ACHN (cell line): ENCODE data around the gene GPR39.

Experiments
- DNase-seq: peaks from one replicate; pipeline ENCODE4 v3.0.0-alpha.2; 2015
- in situ Hi-C: cut with HindIII; loops from 2 replicates; pipeline ENCODE4 v1.10.0; 2017; ENCODE audit warnings: low sequenced_read_pairs, low pct_ligation_motif_present, low pct_unique_long_range_greater_than_20kb

GPR39 gene

DNA sequence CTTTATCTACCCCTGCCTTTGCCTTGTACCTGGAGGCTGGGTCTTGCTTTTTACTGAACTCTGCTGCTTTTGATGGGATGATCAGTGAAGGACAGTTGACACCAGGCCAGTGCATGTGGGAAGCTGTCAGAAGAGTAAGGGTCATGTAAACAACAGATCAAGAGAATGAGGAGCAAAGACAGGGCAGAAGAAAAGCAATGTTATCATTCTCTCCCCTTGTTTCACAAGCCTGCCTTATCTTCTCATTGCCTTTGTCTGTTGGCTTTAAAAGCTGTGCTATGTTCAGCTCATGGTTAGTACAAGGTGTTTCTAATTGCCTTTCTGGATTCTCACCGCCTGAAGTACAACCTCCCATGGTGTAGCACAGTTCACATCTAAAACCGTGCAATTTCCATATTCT is 225.8 kb downstream of the GPR39 start:
- in situ Hi-C loops = no loop called here
- no peak for DNase-seq

DNA sequence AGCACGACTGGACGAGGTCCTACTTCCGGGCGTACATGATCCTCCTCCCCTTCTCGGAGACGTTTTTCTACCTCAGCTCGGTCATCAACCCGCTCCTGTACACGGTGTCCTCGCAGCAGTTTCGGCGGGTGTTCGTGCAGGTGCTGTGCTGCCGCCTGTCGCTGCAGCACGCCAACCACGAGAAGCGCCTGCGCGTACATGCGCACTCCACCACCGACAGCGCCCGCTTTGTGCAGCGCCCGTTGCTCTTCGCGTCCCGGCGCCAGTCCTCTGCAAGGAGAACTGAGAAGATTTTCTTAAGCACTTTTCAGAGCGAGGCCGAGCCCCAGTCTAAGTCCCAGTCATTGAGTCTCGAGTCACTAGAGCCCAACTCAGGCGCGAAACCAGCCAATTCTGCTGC is 228.6 kb downstream of the GPR39 start:
- in situ Hi-C loops = no loop called here

DNA sequence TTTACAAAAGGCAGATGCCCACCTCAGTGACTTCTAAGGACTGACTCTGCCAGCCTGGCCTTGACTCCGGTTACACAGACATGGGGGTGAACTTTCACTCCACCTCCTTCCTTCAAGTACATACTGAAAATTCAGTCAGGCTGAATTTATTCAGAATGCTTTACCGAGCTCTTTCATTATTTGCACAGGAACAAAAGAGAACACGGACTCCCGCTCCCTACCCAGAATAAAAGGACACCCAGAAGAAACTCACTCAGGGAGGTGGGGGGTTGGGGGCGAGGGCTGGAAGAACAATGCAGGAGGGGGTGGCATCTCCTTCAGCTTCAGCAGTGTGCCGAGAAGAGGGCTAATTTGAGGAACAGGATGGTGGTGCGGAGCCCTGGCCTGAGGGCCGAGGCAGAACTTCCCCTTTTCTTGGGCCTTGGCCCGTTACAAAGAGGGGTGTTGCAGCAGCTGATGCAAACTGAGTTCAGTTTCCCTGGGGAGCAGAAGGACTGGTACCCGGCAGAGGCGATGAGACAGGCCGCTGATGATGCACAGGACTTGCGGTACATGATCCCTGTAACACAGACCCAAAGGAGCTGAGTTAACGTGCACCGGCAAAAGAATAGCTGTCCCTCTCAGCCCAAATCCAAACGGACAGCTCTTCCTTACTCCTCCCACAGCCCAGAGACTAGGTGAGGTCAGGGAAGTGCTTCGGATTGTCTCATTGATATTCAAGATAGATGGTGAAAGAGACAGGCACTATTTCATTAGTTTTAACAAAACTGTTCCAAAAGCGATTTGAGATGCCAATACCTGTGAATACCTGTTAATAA is 229.3 kb downstream of the GPR39 start:
- no peak for DNase-seq
- in situ Hi-C loops = no loop called here

More for the DNA sequence above, 228.6 kb downstream of the GPR39 start:
- DNase-seq = no peak

DNA sequence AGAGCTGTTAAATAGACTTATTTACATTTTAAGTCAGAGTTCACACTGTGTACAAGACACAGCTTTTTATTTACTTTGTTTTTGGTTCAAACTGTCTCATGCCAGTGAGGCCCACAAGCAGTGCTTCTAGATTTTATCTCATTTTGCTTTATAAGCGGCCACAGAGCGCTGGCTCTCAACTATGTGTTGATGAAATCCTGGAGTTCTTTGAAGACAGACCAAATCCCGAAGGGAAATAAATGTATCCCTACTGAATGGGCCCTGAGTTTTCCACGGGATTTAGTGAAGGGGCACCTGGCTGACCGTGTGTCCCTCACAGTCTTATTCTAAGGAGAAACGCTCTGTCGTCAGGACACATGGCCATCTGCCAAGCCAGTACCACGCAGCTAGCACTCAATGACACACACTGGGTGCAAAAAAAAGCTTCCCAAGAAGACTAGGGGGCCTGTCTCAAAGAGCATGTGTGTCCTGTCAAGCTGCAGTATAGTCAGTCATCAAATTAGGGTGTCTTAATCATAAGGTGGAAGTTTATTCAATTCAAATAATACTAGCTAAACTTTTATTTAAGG is 230.0 kb downstream of the GPR39 start:
- in situ Hi-C loops = no loop called here
- DNase-seq = no peak

DNA sequence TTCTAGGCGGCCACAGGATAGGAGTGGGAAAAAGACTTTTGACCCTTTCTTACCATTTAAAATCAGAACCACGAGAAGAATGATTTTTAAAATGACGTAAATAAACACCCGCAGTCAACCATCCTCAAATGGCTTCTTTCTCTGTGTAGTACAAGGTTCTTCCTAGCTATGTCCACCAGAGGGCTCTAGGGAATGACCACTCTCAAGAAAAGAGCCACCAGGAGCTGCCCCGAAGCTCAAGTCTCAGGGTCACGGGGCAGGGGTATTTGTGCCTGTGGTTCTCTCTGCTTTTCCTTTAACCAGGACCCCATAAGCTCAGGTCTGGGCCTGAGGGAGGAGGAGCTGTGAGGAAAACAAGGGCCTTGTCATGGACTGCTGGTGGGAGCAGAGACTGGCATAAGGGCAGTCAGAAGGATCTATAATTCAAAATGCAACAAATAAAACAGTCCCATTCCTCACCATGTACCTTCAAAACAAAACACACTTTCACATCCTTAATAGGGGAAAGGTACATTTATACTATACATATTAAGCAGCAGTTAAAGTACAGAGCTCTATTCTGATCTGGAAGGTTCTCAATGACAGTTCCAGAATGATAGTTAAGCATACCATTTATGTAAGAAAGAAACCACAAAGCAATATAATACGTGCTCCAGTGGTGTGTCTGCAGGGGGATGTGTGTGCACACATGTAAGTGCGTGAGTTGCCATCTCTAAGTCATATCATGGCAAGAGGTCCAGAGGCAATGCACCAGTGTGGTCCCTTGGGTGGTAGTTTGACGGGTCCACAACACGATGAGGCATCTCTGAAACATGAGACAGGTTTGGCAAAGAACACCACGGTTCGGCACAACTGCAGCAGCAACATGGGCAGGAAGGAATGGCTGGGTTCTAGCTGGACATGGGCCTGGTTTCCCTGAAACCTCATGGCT is 234.8 kb downstream of the GPR39 start:
- in situ Hi-C loops = no loop called here
- DNase-seq = peak; percentile 53

DNA sequence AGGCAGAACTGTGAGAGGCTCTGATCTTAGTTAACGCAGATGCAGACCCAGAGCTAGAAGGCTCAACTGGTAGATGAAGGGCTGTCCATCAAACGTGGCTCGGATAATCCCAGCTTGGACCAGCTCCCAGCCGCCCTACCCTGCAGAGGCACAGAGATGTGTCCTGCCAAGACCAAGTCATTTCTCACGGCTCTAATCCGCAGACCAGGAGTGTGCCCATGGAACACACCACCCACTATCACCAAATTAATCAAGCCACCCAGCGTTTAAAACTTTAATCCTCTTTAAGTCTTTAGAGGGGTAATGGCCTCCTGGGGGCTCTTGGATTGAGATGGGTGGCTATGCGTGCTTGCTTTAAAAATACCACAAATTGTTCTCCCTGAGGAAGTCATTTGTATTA is 235.9 kb downstream of the GPR39 start:
- in situ Hi-C loops = no loop called here

DNA sequence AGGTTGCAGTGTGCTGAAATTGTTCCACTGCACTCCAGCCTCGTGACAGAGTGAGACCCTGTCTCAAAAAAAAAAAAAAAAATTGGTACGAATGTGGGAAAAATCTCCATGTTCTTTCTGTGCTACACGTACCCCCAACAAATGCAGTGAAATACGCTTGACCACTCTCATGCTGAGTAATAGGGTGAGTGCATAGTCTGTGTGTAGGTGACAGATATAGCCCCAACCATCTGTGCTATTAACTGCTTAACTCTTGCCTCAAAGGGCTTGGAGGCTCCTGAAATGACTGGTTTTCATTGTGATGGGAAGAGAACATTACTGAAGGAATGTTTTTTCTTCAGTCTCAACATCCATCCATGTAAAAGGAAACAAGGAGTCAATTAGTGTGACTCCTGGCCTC is 237.7 kb downstream of the GPR39 start:
- in situ Hi-C loops = no loop called here
- DNase-seq = no peak

More for the DNA sequence above, 235.9 kb downstream of the GPR39 start:
- DNase-seq = no peak

DNA sequence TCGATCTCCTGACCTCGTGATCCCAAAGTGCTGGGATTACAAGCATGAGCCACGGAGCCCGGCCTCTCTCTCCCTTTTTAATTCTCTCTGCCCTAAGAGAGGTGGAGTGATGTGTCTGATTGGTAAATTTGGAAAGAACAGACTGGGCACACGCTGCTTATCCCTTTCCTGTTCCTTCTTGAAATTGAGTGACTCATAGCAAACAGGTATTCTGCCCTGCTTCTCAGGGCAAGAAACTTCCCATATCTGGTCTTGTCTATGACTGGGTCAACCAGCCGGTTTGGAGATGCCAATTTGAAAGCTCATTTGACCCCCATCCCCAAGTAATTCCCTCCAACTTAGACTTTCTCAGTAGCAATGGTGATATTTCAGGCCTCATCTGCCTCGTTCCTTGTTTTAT is 238.4 kb downstream of the GPR39 start:
- DNase-seq = no peak

DNA sequence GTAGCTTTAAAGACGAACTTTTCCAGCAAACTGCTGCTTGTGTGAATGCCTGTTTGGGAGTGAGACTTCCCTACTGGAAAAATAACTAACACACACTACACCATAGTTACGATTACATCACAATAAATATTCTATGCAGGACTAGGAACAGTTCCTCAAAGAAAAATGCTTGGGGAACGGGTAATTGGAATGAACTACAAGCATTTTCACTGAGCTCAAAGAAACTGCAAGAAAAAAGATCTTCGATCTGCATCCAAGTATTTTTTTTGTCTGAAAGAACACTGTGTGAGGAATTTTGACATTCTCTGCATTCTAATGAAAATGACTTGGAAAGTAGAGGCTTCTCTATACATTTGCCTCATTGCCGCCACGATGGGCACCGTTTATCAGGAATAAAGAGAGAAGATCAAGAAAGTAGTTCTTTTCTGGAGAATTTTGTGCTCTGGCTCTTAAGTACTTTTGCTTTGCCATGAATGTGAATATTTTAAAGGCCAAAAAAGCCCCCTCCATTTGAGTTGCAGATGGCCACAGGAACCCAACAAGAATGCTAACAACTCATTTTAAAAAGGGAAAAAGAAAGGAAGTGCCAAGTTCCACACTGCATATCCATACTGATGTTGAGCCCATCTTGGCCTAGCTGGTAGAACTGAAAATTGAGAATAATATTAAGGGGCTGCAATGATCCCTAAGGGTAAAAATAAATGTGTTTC is 239.8 kb downstream of the GPR39 start:
- in situ Hi-C loops = no loop called here
- no peak for DNase-seq

More for the DNA sequence above, 238.4 kb downstream of the GPR39 start:
- in situ Hi-C loops = no loop called here

DNA sequence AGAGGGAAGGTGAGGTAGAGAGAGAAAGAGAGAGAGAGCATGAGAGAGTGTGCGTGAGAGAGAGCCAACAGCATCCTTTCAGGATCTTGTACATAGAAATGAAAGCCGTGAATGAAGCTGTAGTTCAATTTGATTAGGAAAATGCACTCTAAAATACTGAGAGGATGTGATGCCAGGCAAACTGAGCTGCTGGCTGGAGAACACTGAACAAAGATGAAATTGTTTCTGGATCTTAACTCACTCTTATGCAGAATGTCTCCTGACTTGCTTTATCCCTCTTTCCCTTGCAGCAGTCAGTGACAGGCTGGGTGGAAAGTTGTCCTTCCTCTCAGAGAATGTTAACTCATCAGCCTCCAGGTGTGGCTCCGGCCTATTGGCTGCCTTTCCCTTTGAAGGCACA is 242.7 kb downstream of the GPR39 start:
- in situ Hi-C loops = no loop called here
- no peak for DNase-seq

DNA sequence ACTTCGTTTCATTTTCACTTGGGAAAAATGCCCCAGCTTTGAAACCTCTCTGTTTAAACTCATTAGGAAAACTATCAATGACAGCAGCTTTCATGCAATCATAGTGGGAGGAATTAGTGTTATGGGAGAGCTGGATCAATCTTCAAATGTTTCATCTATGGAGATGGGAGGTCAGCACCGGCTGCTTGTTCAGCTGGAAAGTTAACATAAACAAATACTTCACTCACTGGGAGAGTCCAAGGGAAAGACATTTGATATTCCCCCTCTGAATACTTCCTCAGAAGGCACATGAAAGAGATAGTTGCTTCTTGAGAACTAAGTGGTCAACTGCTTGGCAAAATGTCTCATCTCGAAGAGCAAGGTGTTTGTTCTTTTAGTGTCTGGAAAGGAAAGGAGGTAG is 246.1 kb downstream of the GPR39 start:
- DNase-seq = no peak
- in situ Hi-C loops = no loop called here

DNA sequence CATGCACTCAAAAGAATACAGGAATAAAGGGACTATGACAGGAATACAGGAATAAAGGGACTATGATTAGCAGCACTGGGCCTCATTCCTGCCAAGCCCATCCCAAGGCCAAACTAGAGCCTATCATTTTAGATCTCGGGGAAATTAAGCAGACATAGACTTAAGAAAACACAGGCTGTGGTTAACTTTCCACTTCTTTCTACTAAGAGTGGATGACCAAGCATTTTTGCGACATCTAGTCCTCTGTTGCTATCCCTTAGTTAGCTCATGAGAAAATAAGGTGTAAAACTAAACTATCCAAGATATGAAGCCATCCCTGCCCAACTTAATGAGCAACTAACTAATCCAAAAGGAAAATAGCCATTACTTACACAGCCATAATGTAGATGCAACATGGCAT is 247.5 kb downstream of the GPR39 start:
- DNase-seq = no peak
- in situ Hi-C loops = no loop called here

DNA sequence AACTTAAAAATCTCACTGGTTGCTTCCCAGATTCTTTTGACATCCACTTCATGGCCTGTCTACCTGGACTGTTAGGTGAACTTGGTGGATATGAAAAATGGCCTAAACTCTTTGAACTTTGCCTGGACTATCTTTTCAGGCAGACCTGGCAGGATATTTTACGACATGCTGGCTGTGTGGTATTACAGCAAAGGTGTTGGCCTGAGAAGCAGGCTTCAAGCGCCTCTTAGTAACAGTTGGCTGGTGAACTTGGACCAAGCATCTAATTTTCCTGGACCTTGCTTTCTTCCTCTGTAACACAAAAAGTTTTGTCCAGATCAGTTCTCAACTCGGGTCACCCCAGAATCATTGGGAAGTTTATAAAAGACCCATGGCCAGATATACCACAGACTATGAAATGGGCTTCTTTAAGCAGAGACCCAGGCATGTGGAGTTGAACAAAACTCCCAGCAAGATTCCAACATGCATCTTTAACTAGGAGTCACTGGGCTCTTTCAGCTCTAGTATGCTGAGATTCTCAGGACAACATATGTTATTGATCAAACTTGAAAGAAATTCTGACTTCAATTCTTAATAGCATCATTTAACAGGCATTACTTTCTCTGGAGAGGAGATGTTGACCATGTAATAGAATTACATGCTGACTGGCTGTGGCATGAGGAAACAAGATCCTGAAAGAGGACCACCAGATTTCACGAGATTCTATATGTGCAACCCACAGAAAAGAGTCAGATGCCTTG is 249.0 kb downstream of the GPR39 start:
- in situ Hi-C loops = no loop called here
- no peak for DNase-seq

DNA sequence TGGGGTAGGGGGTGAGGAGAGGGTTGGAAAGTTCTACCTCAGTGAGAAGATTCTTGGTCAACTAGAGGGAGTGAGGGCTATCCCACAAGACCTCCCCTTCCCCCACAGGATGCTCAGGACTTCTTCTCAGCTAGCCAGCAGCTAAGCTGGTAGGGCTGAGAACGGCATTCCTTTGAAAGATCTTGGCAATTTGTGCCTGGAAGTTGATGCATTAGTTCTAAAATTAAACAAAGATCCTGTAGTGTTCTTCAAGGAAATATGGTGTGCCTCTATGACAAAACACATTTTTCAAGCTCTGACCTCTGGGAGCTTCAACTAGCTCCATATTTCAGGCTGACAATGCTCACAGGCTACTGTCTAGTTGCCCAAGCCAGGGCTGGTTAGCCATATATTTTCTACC is 251.1 kb downstream of the GPR39 start:
- in situ Hi-C loops = no loop called here
- DNase-seq = no peak

DNA sequence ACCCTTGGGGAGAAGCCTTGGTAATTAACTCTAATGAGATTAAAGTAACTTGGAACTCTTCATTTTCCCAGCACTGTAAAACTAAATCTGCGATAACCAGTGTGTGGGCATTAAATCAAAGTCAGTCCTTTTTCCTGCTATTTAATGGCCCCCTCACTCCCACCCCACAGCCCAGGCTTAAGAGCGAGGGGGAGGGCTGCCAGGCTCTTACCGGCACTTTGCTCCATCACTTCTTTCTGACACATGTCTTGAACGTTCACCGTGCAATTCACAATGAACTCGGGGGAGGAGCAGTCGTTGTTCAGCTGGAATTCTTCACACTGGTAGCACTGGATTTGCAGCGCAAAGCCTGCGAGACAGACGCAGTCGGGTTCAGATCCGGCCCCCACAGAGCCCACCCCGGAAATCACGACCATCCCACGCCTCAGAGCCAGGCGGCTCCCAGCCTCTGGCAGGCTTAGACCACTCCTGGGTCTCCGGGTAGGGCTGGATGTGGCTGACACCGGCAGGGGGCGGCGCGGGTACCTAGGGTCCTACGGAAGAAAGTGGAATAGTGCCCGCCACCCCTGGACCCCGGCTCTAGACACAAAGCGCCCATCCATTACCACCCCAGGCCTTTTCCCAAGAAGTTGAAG is 251.7 kb downstream of the GPR39 start:
- peak; percentile 51 for DNase-seq
- in situ Hi-C loops = no loop called here

DNA sequence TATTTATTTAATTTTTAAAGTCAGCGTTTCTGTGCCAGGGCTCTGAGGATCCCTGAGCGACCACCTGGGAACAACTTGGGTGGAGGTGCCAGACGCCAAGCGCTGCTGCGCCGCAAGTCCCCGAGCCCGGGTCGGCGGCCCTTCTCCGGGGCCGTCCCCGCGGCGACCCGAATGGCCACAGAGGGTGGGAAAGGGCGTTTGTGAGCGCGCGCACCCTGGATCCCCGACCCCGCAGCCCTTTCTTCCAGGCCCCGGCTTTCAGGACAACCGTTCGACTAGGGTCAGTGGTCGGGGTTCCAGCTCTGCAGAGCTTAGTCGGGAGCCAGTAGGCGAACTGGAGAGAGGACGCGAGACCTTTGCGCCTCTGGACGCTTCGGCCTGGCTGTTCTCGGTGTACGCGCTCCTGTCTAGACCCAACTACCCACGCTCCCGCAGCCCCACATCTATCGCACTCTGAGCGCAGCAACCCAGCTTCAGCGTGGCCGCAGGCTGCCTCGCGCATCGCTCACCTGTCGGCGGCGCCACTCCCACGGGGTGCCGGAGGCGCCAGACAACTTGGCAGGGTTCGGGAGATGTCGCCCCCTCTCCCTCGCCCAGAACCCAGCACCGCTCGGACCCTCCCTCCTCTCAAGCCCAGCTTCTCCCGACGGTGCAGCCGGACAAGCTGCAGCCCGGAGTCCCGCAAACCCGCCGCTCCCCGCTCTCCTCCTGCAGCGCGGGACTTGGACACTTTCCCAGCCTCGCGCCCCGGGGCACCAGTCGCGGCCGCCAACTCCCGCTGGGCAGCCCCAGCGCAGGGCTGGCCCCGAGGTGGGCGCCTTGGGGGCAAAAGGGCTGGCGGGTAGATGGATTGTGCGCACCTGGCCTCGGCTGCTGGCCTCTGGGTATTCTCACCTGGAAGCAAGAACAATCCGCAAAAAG is 252.6 kb downstream of the GPR39 start:
- in situ Hi-C loops = no loop called here

More for the DNA sequence above, 252.6 kb downstream of the GPR39 start:
- peak; percentile 52 for DNase-seq
